ENCODE measurements around the gene EYA2.

EYA2 gene

DNA sequence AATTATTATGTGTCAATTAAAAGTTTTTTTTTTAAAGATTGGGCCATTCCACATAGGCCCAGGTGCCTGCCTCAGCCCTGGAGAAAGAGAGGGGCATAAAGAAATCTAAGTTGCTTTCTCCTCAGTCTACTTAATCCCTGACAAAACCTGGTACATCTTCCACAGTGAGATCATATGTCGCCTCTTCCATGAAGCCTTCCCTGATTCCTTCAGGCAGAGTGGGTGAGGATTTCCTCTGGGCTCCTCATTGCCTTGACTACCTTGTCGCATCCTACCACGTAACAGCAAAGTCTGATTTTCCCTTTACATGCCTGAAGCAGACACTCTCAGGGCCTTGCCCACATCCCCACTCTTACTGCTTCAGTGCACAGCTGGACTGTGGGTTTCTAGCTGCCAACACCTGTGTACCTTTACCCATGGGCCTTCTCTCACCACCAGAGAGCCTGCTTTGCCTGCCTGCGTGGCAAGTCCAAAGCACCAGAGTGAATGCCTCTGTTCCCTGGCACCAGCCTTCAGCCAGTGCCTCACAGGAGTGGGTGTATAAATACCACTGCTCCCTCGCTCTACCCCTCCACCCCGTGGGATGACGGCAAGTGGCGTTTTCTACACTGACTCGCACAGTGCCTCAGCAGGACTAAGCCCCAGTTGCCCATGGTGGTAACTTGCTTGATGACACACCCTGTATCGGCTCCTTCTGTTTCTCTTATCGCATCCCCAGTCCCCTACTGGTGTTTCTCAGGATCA is 68.0 kb downstream of the EYA2 start:
- TF ChIP-seq Cebpa-rat (IDR thresholded peaks at IDR 0.05) = no peak
- no peaks in the 10 kb centered on the region for H3K27me3 ChIP-seq

DNA sequence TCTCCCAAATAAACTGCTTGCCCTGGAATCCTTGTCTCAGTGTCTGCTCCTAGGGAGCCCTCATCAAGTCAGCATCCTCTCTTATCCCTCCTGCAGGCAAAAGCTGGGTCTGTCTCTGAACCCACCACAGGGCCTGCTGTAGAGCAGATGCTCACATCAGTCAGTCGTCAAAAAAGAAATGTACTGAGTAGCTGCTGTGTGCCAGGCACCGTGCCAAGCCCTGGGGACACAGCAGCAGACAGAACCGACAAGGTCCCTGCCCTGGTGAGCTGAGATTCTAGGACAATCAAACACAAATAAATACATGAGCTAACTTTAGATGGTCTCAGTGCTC is 68.5 kb downstream of the EYA2 start:
- Histone ChIP-seq H3K9ac (no peak overlapping the region), H3K27me3 (no peaks in the 10 kb centered on the region), H3K4me1 (peaks cover 20% of the 10 kb centered on the region), H3K4me2 (no peak overlapping the region), H3K27ac (no peak overlapping the region), H3K4me3 (no peak overlapping the region), H3K36me3 (no peaks in the 10 kb centered on the region), H4K20me1 (no peaks in the 10 kb centered on the region), H3K9me3 (no peaks in the 10 kb centered on the region)
- no peak for TF ChIP-seq Cebpa-rat (IDR thresholded peaks at IDR 0.05)

More for the DNA sequence above, 68.0 kb downstream of the EYA2 start:
- Histone ChIP-seq H3K9me3 (0 out of 2 replicates have a peak, but pooled peaks cover 2% of the 10 kb centered on the region), H3K9ac (no peak overlapping the region), H3K4me3 (no peak overlapping the region), H3K27ac (no peak overlapping the region), H3K36me3 (no peaks in the 10 kb centered on the region), H3K4me1 (peaks cover 20% of the 10 kb centered on the region), H3K4me2 (no peak overlapping the region), H4K20me1 (no peaks in the 10 kb centered on the region)

DNA sequence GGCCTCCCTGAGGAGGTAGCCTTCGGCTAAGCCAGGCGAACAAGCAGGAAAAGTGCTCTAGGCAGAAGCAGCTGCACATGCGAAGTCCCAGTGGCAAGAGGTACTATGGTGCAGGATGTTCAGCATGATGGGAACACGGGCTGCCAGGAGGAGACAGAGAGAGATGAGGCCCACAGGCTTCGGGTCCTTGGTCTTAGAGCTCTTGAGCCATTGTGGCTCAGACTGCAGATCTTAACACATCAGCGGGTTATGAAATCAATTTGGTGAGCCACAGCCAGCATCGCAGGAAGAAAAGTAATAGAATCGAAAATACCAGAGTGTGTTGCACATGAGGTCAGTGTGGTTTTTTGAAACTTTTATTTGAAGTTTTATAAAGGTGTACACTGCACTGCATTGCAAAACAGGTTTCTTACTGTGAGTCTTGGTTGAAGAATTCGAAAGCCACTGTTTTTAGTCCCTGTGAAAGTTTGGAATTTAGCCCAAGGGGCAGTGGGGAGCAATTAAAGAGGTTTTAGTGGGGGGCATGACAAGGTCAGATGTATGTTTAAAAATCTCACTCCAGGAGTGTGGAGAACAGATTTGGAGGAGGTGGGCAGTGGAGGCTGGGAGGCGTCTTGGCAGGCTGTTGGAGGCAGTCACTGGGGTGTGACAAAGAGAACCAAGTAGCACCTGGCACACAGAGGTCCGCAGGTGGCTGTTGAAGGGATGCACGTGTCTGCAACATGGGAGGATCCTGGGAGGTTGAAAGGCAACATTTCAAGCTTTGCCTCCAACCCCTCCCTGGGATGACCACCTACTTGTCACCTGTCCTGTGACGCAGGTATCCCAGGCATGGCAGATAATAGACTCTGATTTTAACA is 69.3 kb downstream of the EYA2 start:
- H3K27ac ChIP-seq = no peak overlapping the region
- peaks cover 20% of the 10 kb centered on the region for H3K4me1 ChIP-seq
- no peak for TF ChIP-seq Cebpa-rat (IDR thresholded peaks at IDR 0.05)
- no peaks in the 10 kb centered on the region for H3K9me3 ChIP-seq
- no peaks in the 10 kb centered on the region for H4K20me1 ChIP-seq
- H3K36me3 ChIP-seq = no peaks in the 10 kb centered on the region
- H3K4me3 ChIP-seq = no peak overlapping the region
- no peak overlapping the region for H3K4me2 ChIP-seq
- H3K27me3 ChIP-seq = no peaks in the 10 kb centered on the region
- no peak overlapping the region for H3K9ac ChIP-seq

DNA sequence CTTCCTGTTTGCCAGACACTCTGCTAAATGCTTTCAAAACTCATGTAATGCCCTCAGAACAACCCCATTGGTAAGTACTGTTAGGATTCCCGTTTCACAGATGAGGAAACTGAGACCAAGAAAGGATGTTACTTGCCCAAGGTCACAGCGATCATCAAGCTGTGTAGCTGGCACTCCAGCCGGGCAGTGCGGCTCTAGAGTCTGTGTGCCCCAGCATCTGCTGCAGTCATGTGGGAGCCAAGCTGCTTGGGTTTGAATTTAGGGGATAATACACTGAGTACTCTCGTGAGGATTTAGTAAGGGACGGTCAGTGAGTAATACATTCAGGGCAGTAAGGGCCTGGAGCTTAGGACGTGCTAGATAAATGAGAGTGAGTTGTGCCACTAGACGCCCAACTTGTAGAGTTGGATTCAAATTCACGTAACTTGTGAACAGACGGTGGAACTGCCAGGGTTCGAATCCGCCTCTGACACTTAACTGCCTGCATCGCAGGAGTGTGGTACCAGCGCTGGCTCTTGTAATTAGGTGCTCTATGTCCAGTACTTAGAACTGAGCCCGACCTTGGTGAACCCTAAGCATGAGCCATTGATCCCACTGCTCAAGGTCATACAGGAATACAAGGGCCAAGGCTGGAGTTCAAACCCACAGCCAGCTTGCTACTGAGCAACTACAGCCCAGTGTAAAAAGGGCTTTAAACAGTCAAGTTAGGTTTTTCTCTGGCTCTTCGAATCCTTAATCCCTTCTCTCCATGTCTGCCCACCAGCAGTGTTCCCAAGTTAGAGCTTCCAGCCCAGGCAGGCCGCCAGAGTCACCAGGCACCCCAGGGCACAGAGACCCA is 70.2 kb downstream of the EYA2 start:
- no peaks in the 10 kb centered on the region for H3K36me3 ChIP-seq
- H3K27ac ChIP-seq = no peak overlapping the region
- H3K4me2 ChIP-seq = no peak overlapping the region
- H3K4me1 ChIP-seq = peaks cover 21% of the 10 kb centered on the region
- H3K9ac ChIP-seq = no peak overlapping the region
- no peak for TF ChIP-seq Cebpa-rat (IDR thresholded peaks at IDR 0.05)
- H3K9me3 ChIP-seq = no peaks in the 10 kb centered on the region
- no peak overlapping the region for H3K4me3 ChIP-seq
- H4K20me1 ChIP-seq = no peaks in the 10 kb centered on the region
- no peaks in the 10 kb centered on the region for H3K27me3 ChIP-seq

DNA sequence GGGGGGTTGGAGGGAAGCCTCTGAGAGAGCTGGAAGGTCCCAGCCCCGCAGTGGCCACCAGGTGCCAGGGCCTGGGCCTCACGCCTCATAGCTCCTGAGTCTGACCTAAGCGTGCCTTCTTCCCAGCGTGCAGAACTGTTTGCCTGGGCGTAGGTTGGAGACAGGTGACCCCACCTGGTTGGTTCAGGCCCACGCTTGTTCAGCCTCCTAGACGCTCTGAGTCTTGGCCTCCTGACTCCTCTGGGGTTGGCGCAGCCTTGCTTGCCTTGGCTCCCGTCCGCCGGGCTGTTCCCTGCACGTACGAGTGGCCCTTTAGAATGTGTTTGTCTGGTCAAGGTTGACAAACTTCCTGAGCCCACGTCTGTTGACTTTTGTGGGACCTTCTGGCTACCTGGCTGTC is 70.8 kb downstream of the EYA2 start:
- H3K9me3 ChIP-seq = no peaks in the 10 kb centered on the region
- peaks cover 27% of the 10 kb centered on the region for H3K4me1 ChIP-seq
- no peak overlapping the region for H3K9ac ChIP-seq
- H3K27ac ChIP-seq = no peak overlapping the region
- H4K20me1 ChIP-seq = no peaks in the 10 kb centered on the region
- no peaks in the 10 kb centered on the region for H3K36me3 ChIP-seq
- H3K27me3 ChIP-seq = no peaks in the 10 kb centered on the region
- H3K4me2 ChIP-seq = no peak overlapping the region
- no peak for TF ChIP-seq Cebpa-rat (IDR thresholded peaks at IDR 0.05)
- H3K4me3 ChIP-seq = no peak overlapping the region

DNA sequence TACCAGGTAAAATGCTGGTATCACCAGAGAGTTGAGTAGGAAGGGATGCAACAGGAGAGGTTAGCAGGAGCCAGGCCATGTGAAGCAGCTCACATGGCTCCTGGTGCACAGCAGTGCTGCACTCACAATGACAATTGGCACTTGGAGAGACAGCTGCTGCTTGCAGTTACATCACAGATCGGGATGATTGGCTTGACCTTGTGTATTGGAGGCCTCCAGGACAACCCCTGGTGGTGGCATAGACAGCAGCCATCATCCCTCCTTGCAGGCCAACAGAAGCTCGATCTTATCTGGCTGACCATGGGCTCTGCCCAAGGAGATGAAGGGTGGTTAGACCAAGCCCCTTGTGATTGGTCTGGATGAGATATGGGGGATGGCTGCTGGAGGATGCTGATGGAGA is 73.0 kb downstream of the EYA2 start:
- Histone ChIP-seq H3K4me1 (peaks cover 27% of the 10 kb centered on the region), H3K9ac (no peak overlapping the region), H3K27me3 (no peaks in the 10 kb centered on the region), H3K9me3 (no peaks in the 10 kb centered on the region), H3K4me2 (no peak overlapping the region), H3K36me3 (no peaks in the 10 kb centered on the region), H3K4me3 (no peak overlapping the region), H4K20me1 (no peaks in the 10 kb centered on the region), H3K27ac (no peak overlapping the region)
- TF ChIP-seq Cebpa-rat (IDR thresholded peaks at IDR 0.05) = no peak

DNA sequence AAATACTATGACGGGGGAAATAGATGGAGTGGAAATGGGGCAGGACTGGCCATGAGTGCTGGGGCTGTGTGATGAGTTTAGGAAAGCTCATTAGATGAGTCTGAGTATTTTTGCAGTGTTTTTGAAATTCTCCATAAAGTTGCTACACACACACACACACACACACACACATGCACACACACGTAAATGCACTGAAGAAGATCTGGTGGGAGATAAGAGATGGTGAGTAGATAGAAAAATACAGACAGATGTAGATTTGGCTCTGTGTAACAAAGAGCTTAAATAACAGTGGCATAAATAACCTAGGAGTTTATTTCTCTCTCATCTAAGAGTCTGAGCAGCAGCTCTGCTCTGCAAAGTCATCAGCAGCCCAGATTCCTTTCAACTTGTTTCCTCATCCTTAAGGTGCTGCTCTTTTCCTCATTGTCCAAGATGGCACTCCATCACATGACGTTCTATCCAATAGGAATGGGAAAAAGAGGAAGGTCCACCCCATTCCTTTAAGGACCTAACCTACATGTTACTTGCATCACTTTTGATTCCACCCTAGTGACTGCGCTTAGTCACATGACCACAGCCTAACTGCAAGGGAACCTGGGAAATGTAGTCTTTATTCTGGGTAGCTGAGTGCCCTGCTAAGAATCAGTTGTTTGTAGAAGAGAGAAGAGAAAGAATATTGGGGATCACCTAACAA is 76.4 kb downstream of the EYA2 start:
- Histone ChIP-seq H3K27ac (no peak overlapping the region), H3K9me3 (no peaks in the 10 kb centered on the region), H3K9ac (no peak overlapping the region), H3K27me3 (no peaks in the 10 kb centered on the region), H3K4me3 (no peak overlapping the region), H3K4me1 (peaks cover 8% of the 10 kb centered on the region), H4K20me1 (no peaks in the 10 kb centered on the region), H3K36me3 (no peaks in the 10 kb centered on the region), H3K4me2 (no peak overlapping the region)
- TF ChIP-seq Cebpa-rat (IDR thresholded peaks at IDR 0.05) = no peak

DNA sequence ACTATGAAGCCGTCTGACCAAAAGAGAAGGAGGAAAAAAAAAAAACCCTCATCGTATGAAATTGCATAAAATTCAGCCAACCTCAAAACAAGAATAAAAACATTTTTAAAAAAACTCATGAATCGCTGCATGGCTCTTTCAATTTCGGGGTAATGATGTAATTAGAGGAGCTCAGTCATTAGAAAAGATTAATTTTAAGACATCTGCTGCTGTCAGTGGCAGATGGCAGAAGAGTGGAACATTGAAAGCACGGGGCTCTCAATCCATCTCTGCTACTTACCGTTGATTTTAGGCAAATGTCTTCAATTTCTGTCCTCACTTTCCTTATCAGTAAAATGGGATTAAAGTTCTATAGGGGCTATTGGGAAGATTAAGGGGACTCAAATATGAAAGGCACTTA is 79.1 kb downstream of the EYA2 start:
- Histone ChIP-seq H3K4me3 (no peak overlapping the region), H3K27me3 (no peaks in the 10 kb centered on the region), H3K4me2 (no peak overlapping the region), H3K4me1 (peaks cover 12% of the 10 kb centered on the region), H3K27ac (no peak overlapping the region), H3K9ac (no peak overlapping the region), H3K9me3 (no peaks in the 10 kb centered on the region), H4K20me1 (no peaks in the 10 kb centered on the region), H3K36me3 (no peaks in the 10 kb centered on the region)
- no peak for TF ChIP-seq Cebpa-rat (IDR thresholded peaks at IDR 0.05)

DNA sequence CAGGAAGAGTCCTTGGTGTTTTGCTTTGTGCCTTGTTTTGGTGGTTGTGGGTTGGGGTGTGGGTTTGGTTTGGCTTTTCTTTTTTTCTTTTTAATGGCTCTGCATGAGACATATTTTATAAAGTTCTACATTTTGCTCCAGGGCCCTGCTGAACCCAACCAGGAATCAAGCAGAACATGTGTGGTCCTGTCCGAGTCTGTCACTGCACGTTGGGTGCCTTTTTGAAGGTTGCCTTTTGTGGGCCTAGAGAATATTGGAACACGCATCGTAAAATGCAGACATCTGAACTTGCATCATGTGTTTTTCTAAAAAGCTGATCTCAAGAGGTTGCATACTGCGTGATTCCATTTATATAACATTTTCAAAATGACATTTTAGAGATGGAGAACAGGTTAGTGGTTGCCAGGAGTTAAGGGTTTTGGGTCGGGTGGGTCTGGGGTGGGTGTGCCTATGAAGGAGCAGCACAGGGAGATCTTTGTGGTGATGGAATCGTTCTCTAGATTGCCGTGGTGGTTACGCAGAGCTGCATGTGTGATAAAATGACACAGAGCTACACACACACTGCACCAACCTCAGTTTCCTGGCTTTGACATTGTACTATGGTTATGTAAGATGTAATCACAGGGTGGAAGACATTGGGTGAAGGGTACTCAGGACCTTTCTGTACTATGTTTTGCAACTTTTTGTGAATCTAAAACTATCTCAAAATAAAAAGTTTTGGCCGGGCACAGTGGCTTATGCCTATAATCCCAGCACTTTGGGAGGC is 80.2 kb downstream of the EYA2 start:
- no peak overlapping the region for H3K27ac ChIP-seq
- H3K9me3 ChIP-seq = no peaks in the 10 kb centered on the region
- peaks cover 22% of the 10 kb centered on the region for H3K4me1 ChIP-seq
- H3K9ac ChIP-seq = no peak overlapping the region
- no peak overlapping the region for H3K4me2 ChIP-seq
- no peak overlapping the region for H3K4me3 ChIP-seq
- H3K27me3 ChIP-seq = no peaks in the 10 kb centered on the region
- no peaks in the 10 kb centered on the region for H4K20me1 ChIP-seq
- no peaks in the 10 kb centered on the region for H3K36me3 ChIP-seq
- no peak for TF ChIP-seq Cebpa-rat (IDR thresholded peaks at IDR 0.05)
